ENCODE measurements around the gene RASSF1. TPM values are rescaled to one million over a fixed set of nuclear protein-coding genes. Genes with fewer than 3 reads are reported as not detected.

RASSF1 gene
- total RNA-seq, 1 experiment from 2014 or later = 15.8 TPM

GRCh38 chr3:50326182-50326541 is 14.5 kb downstream of the RASSF1 start:
- no peaks in the 10 kb centered on the region for H3K9me3 ChIP-seq (ENCODE audit: control insufficient read depth, low read depth, low read length)
- H3K4me3 Mint-ChIP-seq = peak overlapping the region; percentile 88 to 96; a peak in 4 of 5 replicates
- H3K4me2 ChIP-seq (ENCODE audit: insufficient read depth, insufficient read length, low read length) = no peak overlapping the region
- H3K56ac ChIP-seq (ENCODE audit: insufficient read length, low read depth, low read length) = no peak overlapping the region
- H3K4me1 Mint-ChIP-seq = peaks cover 15 to 31% of the 10 kb centered on the region in 2 experiments
- H2BK20ac ChIP-seq (ENCODE audit: low read depth, low read length, poor library complexity, severe bottlenecking) = no peak overlapping the region
- no peak overlapping the region for H3T11ph ChIP-seq (ENCODE audit: low read length)
- peaks cover 21% of the 10 kb centered on the region for H3K23me2 ChIP-seq (ENCODE audit: insufficient read length, low read depth, low read length, poor library complexity, severe bottlenecking)
- no peak overlapping the region for H3K23ac ChIP-seq (ENCODE audit: insufficient read length, low read depth, low read length)
- peaks cover 6% of the 10 kb centered on the region for H3K79me1 ChIP-seq (ENCODE audit: insufficient read depth, low read depth, low read length, poor library complexity, severe bottlenecking)
- WGBS (ENCODE audit: extremely low coverage, insufficient read length, low lambda C conversion rate) = no CpG with 5 or more reads among the region's 8 CpGs
- DNase-seq = no peak
- H2BK15ac ChIP-seq (ENCODE audit: low read depth, low read length) = no peak overlapping the region
- no peak overlapping the region for H2BK120ac ChIP-seq (ENCODE audit: low read depth, low read length, poor library complexity, severe bottlenecking)
- no peak overlapping the region for H2BK5ac ChIP-seq (ENCODE audit: insufficient read length, low read length)
- peaks cover 4% of the 10 kb centered on the region; the same call in 1 of the 2 replicates for H3K79me2 ChIP-seq (ENCODE audit: insufficient read depth, low read length)
- H3K4me1 ChIP-seq (ENCODE audit: insufficient read depth, low read length) = peaks cover 6% of the 10 kb centered on the region; the same call in 1 of the 2 replicates
- H3K4ac ChIP-seq (ENCODE audit: low read depth, low read length) = no peak overlapping the region
- H2BK12ac ChIP-seq (ENCODE audit: insufficient read length, low read depth, low read length) = no peak overlapping the region
- no peaks in the 10 kb centered on the region for H4K20me1 ChIP-seq (ENCODE audit: control insufficient read depth, insufficient read depth, insufficient read length)
- H3K14ac ChIP-seq (ENCODE audit: insufficient read depth, low read length) = no peak overlapping the region
- H3K18ac ChIP-seq (ENCODE audit: insufficient read length, low read depth, low read length) = no peak overlapping the region
- TF ChIP-seq CTCF (conservative IDR thresholded peaks at IDR 0.05) = no peak
- H4K8ac ChIP-seq (replicated peaks; ENCODE audit: insufficient read length, low read depth, low read length) = no peak overlapping the region
- no peak overlapping the region for H4K91ac ChIP-seq (ENCODE audit: insufficient read length, low read depth, low read length)
- H3K9me3 Mint-ChIP-seq = no peaks in the 10 kb centered on the region
- H3K27me3 ChIP-seq (ENCODE audit: insufficient read depth, low read length) = no peaks in the 10 kb centered on the region
- H3K27ac ChIP-seq (ENCODE audit: insufficient read length, low read depth, low read length) = no peak overlapping the region
- no peaks in the 10 kb centered on the region; the same call in 1 of the 2 replicates for H3K27me3 Mint-ChIP-seq (ENCODE audit: low read depth)
- no peak overlapping the region for H2AFZ ChIP-seq (ENCODE audit: low read length)
- peaks cover 21 to 44% (median 28%) of the 10 kb centered on the region in 3 experiments; a peak in 6 of 7 replicates for H3K36me3 Mint-ChIP-seq (ENCODE audit: insufficient read depth in 1 of 3, low read depth in 3 of 3)
- no peak overlapping the region for H3K27ac Mint-ChIP-seq
- no peak overlapping the region for H2AK5ac ChIP-seq (ENCODE audit: insufficient read length, low read length)
- H4K5ac ChIP-seq (ENCODE audit: insufficient read length, low read depth, low read length) = no peak overlapping the region
- no peak overlapping the region for H3K9ac ChIP-seq (ENCODE audit: extremely low read depth, insufficient read length, low read length)
